Breast epithelium (tissue), 3 donors: ENCODE results near the gene CPLANE1.

Experiments
- CTCF ChIP-seq, 3 donors: fragments of 450-650 bp; IDR thresholded peaks; one replicate each; pipeline ENCODE4 v1.5.1; 2016 to 2017; ENCODE audit warnings: antibody characterized with exemption in 3 of 3, mild to moderate bottlenecking in 3 of 3, moderate library complexity in 3 of 3
- POLR2A ChIP-seq: fragments of 450-650 bp; IDR thresholded peaks from one replicate; pipeline ENCODE4 v1.6.1; 2016; ENCODE audit warnings: antibody characterized with exemption, mild to moderate bottlenecking, moderate library complexity

GRCh38 chr5:37182667-37183066, 66.5 kb downstream of the CPLANE1 start:
- TF ChIP-seq CTCF (IDR thresholded peaks at IDR 0.05) (no peak), POLR2A (no peak)
